Activated CD4-positive, alpha-beta T cell treated with anti-CD3 and anti-CD28 coated beads, Interleukin-2, amount 10 ng/mL, durations not matched to agents 7 days and 5 days (primary cell): ENCODE data around the gene SLC2A2. TPM values are rescaled to one million over a fixed set of nuclear protein-coding genes. Genes with fewer than 3 reads are reported as not detected.

Source experiments
- CTCF ChIA-PET: fragments of 350-600 bp; sonication (Branson Sonifier 250); formaldehyde crosslinking; loops from one replicate; lab custom pipeline; 2021; ENCODE audit warnings: antibody characterized with exemption; lab: Charles Lee
- POLR2A ChIA-PET: fragments of 350-600 bp; sonication (Branson Sonifier 250); formaldehyde crosslinking; loops from one replicate; lab custom pipeline; 2021; ENCODE audit warnings: antibody characterized with exemption; lab: Charles Lee
- DNase-seq: peaks from one replicate; pipeline ENCODE4 v3.0.0-alpha.2; 2020
- H3K27ac Mint-ChIP-seq: one replicate; pipeline ENCODE4 v1.8.0; 2021; ENCODE audit warnings: mild to moderate bottlenecking, moderate library complexity, mixed read lengths
- H3K27me3 Mint-ChIP-seq: one replicate; pipeline ENCODE4 v1.8.0; 2021; ENCODE audit warnings: mixed read lengths
- H3K36me3 Mint-ChIP-seq: one replicate; pipeline ENCODE4 v1.8.0; 2021; ENCODE audit warnings: low read depth, mixed read lengths
- H3K4me1 Mint-ChIP-seq: one replicate; pipeline ENCODE4 v1.8.0; 2021; ENCODE audit warnings: mixed read lengths
- H3K4me3 Mint-ChIP-seq: one replicate; pipeline ENCODE4 v1.8.0; 2021; ENCODE audit warnings: mild to moderate bottlenecking, moderate library complexity, mixed read lengths
- H3K9me3 Mint-ChIP-seq: one replicate; pipeline ENCODE4 v1.8.0; 2021; ENCODE audit warnings: mixed read lengths
- total RNA-seq, 2 experiments: library from RNA; stranded (reverse); gene quantifications; one replicate each; pipeline ENCODE4 v1.2.3, GENCODE V29; 2021

Gene SLC2A2
- total RNA-seq, 2 experiments from 2014 or later = not detected

- Mint-ChIP-seq H3K4me3 (no peak overlapping the region), H3K4me1 (no peaks in the 10 kb centered on the region), H3K36me3 (no peaks in the 10 kb centered on the region), H3K27ac (no peak overlapping the region), H3K27me3 (peaks cover 6% of the 10 kb centered on the region), H3K9me3 (no peaks in the 10 kb centered on the region)
- CTCF ChIA-PET = interaction anchor here (1.3 kb wide), 1 partner anchor 34 kb away, joined by 4 read pairs; no protein-coding TSS in a partner anchor
- POLR2A ChIA-PET = no interaction called here
- DNase-seq = no peak
Measured at GRCh38 chr3:171055336-171056178, 29.0 kb upstream of the SLC2A2 start.

GRCh38 chr3:171054921-171055320 lies 28.4 kb upstream of the SLC2A2 start:
- Mint-ChIP-seq H3K36me3 (no peaks in the 10 kb centered on the region), H3K27ac (no peak overlapping the region), H3K4me3 (no peak overlapping the region), H3K27me3 (peaks cover 9% of the 10 kb centered on the region), H3K4me1 (no peaks in the 10 kb centered on the region), H3K9me3 (no peaks in the 10 kb centered on the region)
- ChIA-PET CTCF (no interaction called here), POLR2A (no interaction called here)
- DNase-seq = no peak

GRCh38 chr3:171054231-171054630 lies 27.7 kb upstream of the SLC2A2 start:
- ChIA-PET POLR2A (no interaction called here), CTCF (interaction anchor here (0.7 kb wide), 1 partner anchor 25 kb away, joined by 3 read pairs; no protein-coding TSS in a partner anchor)
- peaks cover 9% of the 10 kb centered on the region for H3K27me3 Mint-ChIP-seq
- H3K4me3 Mint-ChIP-seq = no peak overlapping the region
- no peak overlapping the region for H3K27ac Mint-ChIP-seq
- no peaks in the 10 kb centered on the region for H3K36me3 Mint-ChIP-seq
- DNase-seq = no peak
- no peaks in the 10 kb centered on the region for H3K9me3 Mint-ChIP-seq
- no peaks in the 10 kb centered on the region for H3K4me1 Mint-ChIP-seq

- DNase-seq = peak; percentile 60
- CTCF ChIA-PET = interaction anchor here (1.2 to 1.6 kb wide), 3 partner anchors 8 to 515 kb away, joined by 3 to 4 read pairs (median 3); no protein-coding TSS in a partner anchor
- no peaks in the 10 kb centered on the region for H3K36me3 Mint-ChIP-seq
- H3K4me1 Mint-ChIP-seq = no peaks in the 10 kb centered on the region
- no peak overlapping the region for H3K27ac Mint-ChIP-seq
- POLR2A ChIA-PET = no interaction called here
- H3K4me3 Mint-ChIP-seq = no peak overlapping the region
- peaks cover 13% of the 10 kb centered on the region for H3K27me3 Mint-ChIP-seq
- H3K9me3 Mint-ChIP-seq = no peaks in the 10 kb centered on the region
Measured at GRCh38 chr3:171049861-171050444, 23.4 kb upstream of the SLC2A2 start.

- POLR2A ChIA-PET = interaction anchor here (0.6 kb wide), 1 partner anchor 415 kb away, joined by 6 read pairs; no protein-coding TSS in a partner anchor
- Mint-ChIP-seq H3K36me3 (no peaks in the 10 kb centered on the region), H3K9me3 (no peaks in the 10 kb centered on the region), H3K4me1 (no peaks in the 10 kb centered on the region), H3K27ac (no peak overlapping the region), H3K4me3 (no peak overlapping the region), H3K27me3 (peaks cover 14% of the 10 kb centered on the region)
- no peak for DNase-seq
- CTCF ChIA-PET = no interaction called here
Measured at GRCh38 chr3:171046760-171047159, 20.2 kb upstream of the SLC2A2 start.

- no peak overlapping the region for H3K4me3 Mint-ChIP-seq
- POLR2A ChIA-PET = no interaction called here
- CTCF ChIA-PET = interaction anchor here (0.6 kb wide), 1 partner anchor 46 kb away, joined by 3 read pairs; no protein-coding TSS in a partner anchor
- no peaks in the 10 kb centered on the region for H3K36me3 Mint-ChIP-seq
- no peaks in the 10 kb centered on the region for H3K4me1 Mint-ChIP-seq
- peaks cover 10% of the 10 kb centered on the region for H3K27me3 Mint-ChIP-seq
- no peak overlapping the region for H3K27ac Mint-ChIP-seq
- H3K9me3 Mint-ChIP-seq = no peaks in the 10 kb centered on the region
- no peak for DNase-seq
Measured at GRCh38 chr3:171044835-171045793, 18.6 kb upstream of the SLC2A2 start.

GRCh38 chr3:171044384-171044783 lies 17.9 kb upstream of the SLC2A2 start:
- Mint-ChIP-seq H3K4me3 (no peak overlapping the region), H3K9me3 (no peaks in the 10 kb centered on the region), H3K27ac (no peak overlapping the region), H3K4me1 (no peaks in the 10 kb centered on the region), H3K27me3 (peaks cover 10% of the 10 kb centered on the region), H3K36me3 (no peaks in the 10 kb centered on the region)
- ChIA-PET POLR2A (no interaction called here), CTCF (no interaction called here)
- no peak for DNase-seq

- ChIA-PET POLR2A (no interaction called here), CTCF (interaction anchor here (0.6 kb wide), 1 partner anchor 575 kb away, joined by 3 read pairs; no protein-coding TSS in a partner anchor)
- Mint-ChIP-seq H3K27me3 (peaks cover 28% of the 10 kb centered on the region), H3K27ac (no peak overlapping the region), H3K9me3 (no peaks in the 10 kb centered on the region), H3K36me3 (no peaks in the 10 kb centered on the region), H3K4me1 (no peaks in the 10 kb centered on the region), H3K4me3 (no peak overlapping the region)
- no peak for DNase-seq
Measured at GRCh38 chr3:171039674-171040073, 13.2 kb upstream of the SLC2A2 start.

- CTCF ChIA-PET = no interaction called here
- Mint-ChIP-seq H3K4me3 (no peak overlapping the region), H3K27ac (no peak overlapping the region), H3K4me1 (no peaks in the 10 kb centered on the region), H3K27me3 (peaks cover 33% of the 10 kb centered on the region), H3K36me3 (no peaks in the 10 kb centered on the region), H3K9me3 (no peaks in the 10 kb centered on the region)
- POLR2A ChIA-PET = no interaction called here
- DNase-seq = no peak
Measured at GRCh38 chr3:171038342-171038741, 11.8 kb upstream of the SLC2A2 start.

GRCh38 chr3:171028779-171029232 lies 2.3 kb upstream of the SLC2A2 start:
- DNase-seq = no peak
- H3K36me3 Mint-ChIP-seq = no peaks in the 10 kb centered on the region
- no peaks in the 10 kb centered on the region for H3K9me3 Mint-ChIP-seq
- peaks cover 17% of the 10 kb centered on the region for H3K27me3 Mint-ChIP-seq
- POLR2A ChIA-PET = no interaction called here
- H3K4me3 Mint-ChIP-seq = no peak overlapping the region
- H3K27ac Mint-ChIP-seq = no peak overlapping the region
- H3K4me1 Mint-ChIP-seq = no peaks in the 10 kb centered on the region
- CTCF ChIA-PET = no interaction called here

GRCh38 chr3:171028025-171028778 lies 1.7 kb upstream of the SLC2A2 start:
- Mint-ChIP-seq H3K27me3 (peaks cover 19% of the 10 kb centered on the region), H3K4me3 (no peak overlapping the region)

GRCh38 chr3:171023566-171023965 lies 3.0 kb downstream of the SLC2A2 start:
- no peaks in the 10 kb centered on the region for H3K9me3 Mint-ChIP-seq
- no peak overlapping the region for H3K4me3 Mint-ChIP-seq
- DNase-seq = no peak
- H3K27ac Mint-ChIP-seq = no peak overlapping the region
- no peaks in the 10 kb centered on the region for H3K36me3 Mint-ChIP-seq
- ChIA-PET POLR2A (no interaction called here), CTCF (interaction anchor here (0.9 kb wide), 1 partner anchor 1322 kb away, joined by 6 read pairs; no protein-coding TSS in a partner anchor)
- H3K4me1 Mint-ChIP-seq = no peaks in the 10 kb centered on the region
- peaks cover 34% of the 10 kb centered on the region for H3K27me3 Mint-ChIP-seq

More at GRCh38 chr3:171028025-171028778, 1.7 kb upstream of the SLC2A2 start:
- no peaks in the 10 kb centered on the region for H3K9me3 Mint-ChIP-seq
- peak; percentile 53 for DNase-seq
- ChIA-PET CTCF (no interaction called here), POLR2A (no interaction called here)
- H3K27ac Mint-ChIP-seq = no peak overlapping the region
- H3K4me1 Mint-ChIP-seq = no peaks in the 10 kb centered on the region
- no peaks in the 10 kb centered on the region for H3K36me3 Mint-ChIP-seq
